HFF-Myc (cell line): ENCODE results near the gene KPNA1.

Experiments
- DNase-seq: peaks from one replicate; pipeline ENCODE4 v3.0.0-alpha.2; 2011; ENCODE audit warnings: low read depth; ENCODE audit errors: extremely low read depth
- H3K4me3 ChIP-seq: replicated peaks from 2 replicates; pipeline ENCODE4 v1.5.1; 2011; ENCODE audit warnings: low read depth, mild to moderate bottlenecking, control low read depth, low read length
- CTCF ChIP-seq: IDR thresholded peaks from 2 replicates; pipeline ENCODE4 v1.5.1; 2012; ENCODE audit warnings: mild to moderate bottlenecking, low read depth, low read length, control low read depth; ENCODE audit errors: missing control alignments

The KPNA1 gene

GRCh38 chr3:122488262-122488973 is 26.3 kb downstream of the KPNA1 start:
- no peak overlapping the region for H3K4me3 ChIP-seq
- no peak for DNase-seq
- TF ChIP-seq CTCF = no peak

GRCh38 chr3:122484985-122485384 is 29.8 kb downstream of the KPNA1 start:
- no peak for TF ChIP-seq CTCF
- no peak for DNase-seq
- no peak overlapping the region for H3K4me3 ChIP-seq

- H3K4me3 ChIP-seq = no peak overlapping the region
- no peak for DNase-seq
- TF ChIP-seq CTCF = no peak
Measured at GRCh38 chr3:122481390-122481789, 33.3 kb downstream of the KPNA1 start.

GRCh38 chr3:122476532-122476931 is 38.2 kb downstream of the KPNA1 start:
- no peak for TF ChIP-seq CTCF
- no peak overlapping the region for H3K4me3 ChIP-seq
- no peak for DNase-seq

- no peak for TF ChIP-seq CTCF
Measured at GRCh38 chr3:122475316-122475715, 39.4 kb downstream of the KPNA1 start.

GRCh38 chr3:122469659-122470058 is 45.1 kb downstream of the KPNA1 start:
- DNase-seq = no peak
- no peak for TF ChIP-seq CTCF
- no peak overlapping the region for H3K4me3 ChIP-seq

More at GRCh38 chr3:122475316-122475715, 39.4 kb downstream of the KPNA1 start:
- no peak for DNase-seq
- H3K4me3 ChIP-seq = no peak overlapping the region

GRCh38 chr3:122468896-122469533 is 45.7 kb downstream of the KPNA1 start:
- no peak for DNase-seq
- no peak overlapping the region for H3K4me3 ChIP-seq
- no peak for TF ChIP-seq CTCF
